ENCODE data around the gene NT5DC3.

GRCh38 chr12:103820881-103821489, 20.0 kb downstream of the NT5DC3 start:
- TF ChIP-seq POLR2AphosphoS5 (IDR thresholded peaks at IDR 0.05) (no peak), CTCF (IDR thresholded peaks at IDR 0.05) (no peak)
